Measurements from ENCODE around the gene ZNF76. TPM values are rescaled to one million over a fixed set of nuclear protein-coding genes. Genes with fewer than 3 reads are reported as not detected.

Gene ZNF76
- total RNA-seq = 31.3 TPM
- long read RNA-seq, partial matches to known transcripts = 25 of 44 reads
- long read RNA-seq, other reads (novel, unspliced or antisense) = 15 of 44 reads

- intact Hi-C loops (cut with DNase I) = no loop called here
- TF ChIP-seq CTCF (IDR thresholded peaks at IDR 0.05) = no peak
- ATAC-seq = peak; percentile 95
- H3K27me3 ChIP-seq = no peaks in the 10 kb centered on the region
- H3K36me3 ChIP-seq = no peaks in the 10 kb centered on the region
- no peaks in the 10 kb centered on the region for H3K9me3 ChIP-seq
- H3K4me3 ChIP-seq = peak within 1 kb of the TSS; percentile 67
- peak within 1 kb of the TSS; percentile 98 for H3K27ac ChIP-seq
- peaks cover 30% of the 10 kb centered on the region for H3K4me1 ChIP-seq
- peak; percentile 99 for DNase-seq
Measured at GRCh38 chr6:35259194-35259947, at the start of gene ZNF76. Gene ZNF76 (plus strand): TSS chr6:35259735. CDS start chr6:35281152, 21,417 bp downstream.

GRCh38 chr6:35213298-35213791, 46.2 kb upstream of the ZNF76 start:
- no peaks in the 10 kb centered on the region for H3K9me3 ChIP-seq
- peaks cover 4% of the 10 kb centered on the region for H3K4me1 ChIP-seq
- DNase-seq (no peak), ATAC-seq (no peak)
- no peaks in the 10 kb centered on the region for H3K36me3 ChIP-seq
- no peak overlapping the region for H3K4me3 ChIP-seq
- intact Hi-C loops (cut with DNase I) = no loop called here
- peaks cover 50% of the 10 kb centered on the region for H3K27me3 ChIP-seq
- no peak for TF ChIP-seq CTCF (IDR thresholded peaks at IDR 0.05)
- no peak overlapping the region for H3K27ac ChIP-seq

GRCh38 chr6:35213824-35214756, 45.4 kb upstream of the ZNF76 start, which contains the start of gene SCUBE3:
Gene SCUBE3 (plus strand): TSS chr6:35213956. CDS start chr6:35214419, 463 bp downstream.
- TF ChIP-seq CTCF (IDR thresholded peaks at IDR 0.05) = no peak
- Histone ChIP-seq H3K4me1 (peaks cover 4% of the 10 kb centered on the region), H3K4me3 (peak within 1 kb of the TSS; percentile 53), H3K9me3 (no peaks in the 10 kb centered on the region), H3K36me3 (no peaks in the 10 kb centered on the region), H3K27me3 (peaks cover 50% of the 10 kb centered on the region), H3K27ac (no peak within 1 kb of the TSS)
- ATAC-seq = peak; percentile 47
- DNase-seq = peak; percentile 68
- intact Hi-C loops (cut with DNase I) = no loop called here

- Histone ChIP-seq H3K4me1 (peaks cover 4% of the 10 kb centered on the region), H3K4me3 (no peak overlapping the region), H3K27me3 (peaks cover 50% of the 10 kb centered on the region), H3K36me3 (no peaks in the 10 kb centered on the region), H3K27ac (no peak overlapping the region), H3K9me3 (no peaks in the 10 kb centered on the region)
- intact Hi-C loops (cut with DNase I) = no loop called here
- no peak for DNase-seq
- no peak for ATAC-seq
- no peak for TF ChIP-seq CTCF (IDR thresholded peaks at IDR 0.05)
Measured at GRCh38 chr6:35214869-35215664, 44.5 kb upstream of the ZNF76 start.
